Lower leg skin (tissue), 4 donors: ENCODE measurements around the gene MYPN. TPM values are rescaled to one million over a fixed set of nuclear protein-coding genes. Genes with fewer than 3 reads are reported as not detected.

Experiments
- DNase-seq, 2 donors: peaks; one replicate each; pipeline ENCODE4 v3.0.0-alpha.2; 2019; ENCODE audit warnings: low spot score in 2 of 2
- H3K4me3 ChIP-seq: fragments of 200-600 bp; sonication (generic); 2 replicates; pipeline ENCODE4 v1.5.1; 2017; ENCODE audit warnings: mild to moderate bottlenecking, low read depth; ENCODE audit not compliant: poor library complexity, severe bottlenecking
- POLR2A ChIP-seq, 2 donors: fragments of 450-650 bp; IDR thresholded peaks; one replicate each; pipeline ENCODE4 v1.6.1; 2016 to 2017; ENCODE audit warnings: antibody characterized with exemption in 2 of 2, mild to moderate bottlenecking in 1 of 2, moderate library complexity in 1 of 2
- WGBS, 2 donors: methylation state at CpG; one replicate each; pipeline ENCODE4 v1.1.5; 2018; 5-methylcytosine and 5-hydroxymethylcytosine counted together
- intact Hi-C: fragments of 100-400 bp; cut with DNase I; formaldehyde crosslinking; loops from one replicate; pipeline ENCODE4 v1.15.0; 2023; ENCODE audit warnings: low total_unique reads
- total RNA-seq, 4 donors: library from RNA; depleted of rRNA; stranded (reverse); fragments of >200 nt; gene quantifications; one replicate each; pipeline ENCODE4 v1.1.0, GENCODE V29; 2016
- TF ChIP-seq, protein P1 (sequence below), 3 donors: fragments of 450-650 bp; IDR thresholded peaks; one replicate each; pipeline ENCODE4 v1.5.1; 2016; ENCODE audit warnings: antibody characterized with exemption in 3 of 3, mild to moderate bottlenecking in 3 of 3, moderate library complexity in 2 of 3

MYPN gene
- total RNA-seq, 4 donors from 2014 or later: 0.52 TPM; not detected in 3

DNA sequence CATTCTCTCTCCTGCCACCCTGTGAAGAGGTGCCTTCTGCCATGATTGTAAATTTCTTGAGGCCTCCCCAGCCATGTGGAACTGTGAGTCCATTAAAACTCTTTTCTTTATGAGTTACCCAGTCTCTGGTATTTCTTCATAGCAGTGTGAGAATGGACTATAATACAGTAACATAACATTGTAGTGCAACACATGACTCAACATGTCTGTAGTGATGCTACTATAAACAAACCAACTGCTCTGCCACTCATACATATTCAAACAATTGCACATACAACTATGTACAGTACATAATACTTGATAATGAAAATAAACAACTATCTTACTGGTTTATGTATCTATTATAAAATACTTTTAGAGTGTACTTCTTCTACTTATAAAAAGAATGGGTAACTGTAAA lies 115.5 kb downstream of the MYPN start:
- intact Hi-C loops: no loop called here
- H3K4me3 ChIP-seq: no peak overlapping the region
- no peak for DNase-seq
- TF ChIP-seq, protein P1, sequence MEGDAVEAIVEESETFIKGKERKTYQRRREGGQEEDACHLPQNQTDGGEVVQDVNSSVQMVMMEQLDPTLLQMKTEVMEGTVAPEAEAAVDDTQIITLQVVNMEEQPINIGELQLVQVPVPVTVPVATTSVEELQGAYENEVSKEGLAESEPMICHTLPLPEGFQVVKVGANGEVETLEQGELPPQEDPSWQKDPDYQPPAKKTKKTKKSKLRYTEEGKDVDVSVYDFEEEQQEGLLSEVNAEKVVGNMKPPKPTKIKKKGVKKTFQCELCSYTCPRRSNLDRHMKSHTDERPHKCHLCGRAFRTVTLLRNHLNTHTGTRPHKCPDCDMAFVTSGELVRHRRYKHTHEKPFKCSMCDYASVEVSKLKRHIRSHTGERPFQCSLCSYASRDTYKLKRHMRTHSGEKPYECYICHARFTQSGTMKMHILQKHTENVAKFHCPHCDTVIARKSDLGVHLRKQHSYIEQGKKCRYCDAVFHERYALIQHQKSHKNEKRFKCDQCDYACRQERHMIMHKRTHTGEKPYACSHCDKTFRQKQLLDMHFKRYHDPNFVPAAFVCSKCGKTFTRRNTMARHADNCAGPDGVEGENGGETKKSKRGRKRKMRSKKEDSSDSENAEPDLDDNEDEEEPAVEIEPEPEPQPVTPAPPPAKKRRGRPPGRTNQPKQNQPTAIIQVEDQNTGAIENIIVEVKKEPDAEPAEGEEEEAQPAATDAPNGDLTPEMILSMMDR (IDR thresholded peaks at IDR 0.05): no peak
- no peak for TF ChIP-seq POLR2A (IDR thresholded peaks at IDR 0.05)

DNA sequence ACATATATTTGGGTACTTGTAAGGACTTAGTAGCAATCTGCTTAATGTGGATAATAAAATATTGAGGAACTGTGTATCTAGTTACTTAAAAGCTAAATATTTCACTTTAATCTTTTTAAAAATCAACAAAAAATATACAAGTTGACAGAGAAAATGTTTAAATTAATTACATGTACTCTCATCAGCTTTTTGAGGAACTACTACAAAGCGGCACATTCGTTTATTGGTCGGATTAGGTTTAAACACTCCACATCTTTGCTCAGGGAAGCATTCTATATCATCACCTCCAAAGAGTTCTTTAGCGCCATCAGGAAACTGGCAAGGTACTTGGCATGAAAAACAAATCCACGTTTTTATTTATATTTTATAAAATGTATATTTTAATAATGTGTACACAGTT lies 121.0 kb downstream of the MYPN start:
- WGBS, 2 donors: 82 to 84% methylated on average over 5 of the region's 5 CpGs

DNA sequence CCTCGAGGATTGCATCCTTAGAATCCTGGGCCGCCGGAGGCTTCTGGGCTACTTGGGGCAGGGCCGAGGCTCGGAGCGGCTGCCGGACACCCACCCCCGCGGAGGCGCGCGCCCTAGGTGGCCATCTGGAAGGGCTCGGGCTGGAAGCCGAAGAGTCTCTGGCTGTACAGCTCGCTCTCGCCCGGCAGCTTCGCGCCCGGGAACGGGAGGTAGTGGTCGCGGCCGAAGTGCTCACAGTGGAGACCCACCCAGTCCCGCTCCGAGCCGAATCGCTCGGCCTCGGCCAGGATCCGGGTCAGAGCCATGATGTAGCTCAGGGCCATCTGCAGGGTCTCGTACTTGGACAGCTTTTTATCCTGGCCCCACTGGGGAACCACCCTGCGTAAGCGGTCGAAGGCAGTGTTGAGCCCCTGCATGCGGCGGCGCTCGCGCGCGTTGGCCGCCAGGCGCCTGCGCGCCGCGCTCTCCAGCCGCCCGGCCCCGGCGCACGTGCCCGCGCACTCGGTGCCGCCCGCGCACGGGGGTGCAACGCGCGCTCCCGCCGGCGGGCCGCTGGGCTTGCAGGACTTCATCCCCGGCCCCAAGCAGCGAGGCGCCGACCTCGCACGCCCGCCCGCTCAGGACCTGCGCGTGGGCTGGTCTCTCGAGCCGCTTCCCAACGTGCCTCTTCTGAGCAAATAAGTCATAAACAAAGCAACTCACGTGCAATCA lies 122.0 kb downstream of the MYPN start:
- peak in 1 of 2 donors; percentile 88 for DNase-seq
- intact Hi-C loops: no loop called here
- 1% methylated on average over 45 to 62 of the region's 81 CpGs for WGBS, 2 donors
- peak overlapping the region; percentile 26 for H3K4me3 ChIP-seq
- TF ChIP-seq, protein P1 (IDR thresholded peaks at IDR 0.05): no peak
- TF ChIP-seq POLR2A (IDR thresholded peaks at IDR 0.05): no peak

More for the DNA sequence above, 121.0 kb downstream of the MYPN start:
- H3K4me3 ChIP-seq: no peak overlapping the region
- DNase-seq: no peak
- TF ChIP-seq POLR2A (IDR thresholded peaks at IDR 0.05): no peak
- TF ChIP-seq, protein P1 (IDR thresholded peaks at IDR 0.05): no peak
- intact Hi-C loops: no loop called here

DNA sequence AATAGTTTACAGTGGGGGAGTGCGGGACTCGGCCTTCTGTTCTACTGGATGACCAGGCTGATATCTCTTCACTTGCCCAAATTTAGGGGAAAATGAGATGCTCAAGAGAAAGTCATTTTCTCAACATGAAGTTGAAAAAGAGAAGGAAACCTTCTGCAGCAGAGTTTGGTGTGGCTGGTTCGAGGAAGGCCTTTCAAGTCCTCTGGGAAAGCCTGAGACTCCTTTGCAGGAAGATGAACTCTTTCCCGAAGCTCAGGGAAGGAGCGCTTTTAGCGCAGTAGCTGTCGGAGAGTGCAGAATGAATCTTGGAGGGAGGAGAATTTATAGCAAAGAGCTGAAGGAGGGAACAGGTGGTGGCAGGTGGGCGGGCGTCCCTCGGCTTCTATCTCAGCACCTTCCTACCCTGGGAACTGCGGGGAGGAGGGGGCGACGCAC lies 122.5 kb downstream of the MYPN start, which contains the start of gene ATOH7:
ATOH7 (minus strand) TSS at position 297 of the 435 bp plus-strand sequence. CDS start 436 bp downstream, outside the sequence.
- WGBS, 2 donors: 39 to 40% methylated on average over 13 of the region's 13 CpGs
- H3K4me3 ChIP-seq: peak within 1 kb of the TSS; percentile 26
- intact Hi-C loops: no loop called here
- no peak for DNase-seq
- TF ChIP-seq, protein P1 (IDR thresholded peaks at IDR 0.05): no peak
- TF ChIP-seq POLR2A (IDR thresholded peaks at IDR 0.05): no peak

DNA sequence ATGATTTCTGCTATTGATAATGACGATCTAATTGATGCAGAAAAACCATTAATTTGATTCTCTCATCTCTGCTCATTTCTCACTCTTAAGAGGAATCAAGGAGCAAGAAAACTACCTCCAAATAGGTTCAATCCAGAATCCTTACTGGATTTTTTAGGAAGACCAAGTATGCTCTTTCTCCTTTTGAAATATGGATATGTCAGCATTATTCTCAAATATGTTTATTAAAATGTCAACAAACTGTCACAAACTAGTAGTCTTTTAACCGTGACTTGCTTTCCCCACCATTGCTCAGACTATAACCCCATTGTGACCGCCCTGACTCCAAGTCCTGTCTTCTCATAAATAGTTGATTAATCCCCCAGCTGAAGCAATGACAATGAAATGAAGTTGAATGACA lies 123.8 kb downstream of the MYPN start:
- TF ChIP-seq, protein P1 (IDR thresholded peaks at IDR 0.05): no peak
- no peak for TF ChIP-seq POLR2A (IDR thresholded peaks at IDR 0.05)
- 79 to 91% methylated on average over 3 of the region's 3 CpGs for WGBS, 2 donors
- intact Hi-C loops: no loop called here
- no peak for DNase-seq
- no peak overlapping the region for H3K4me3 ChIP-seq
